Natural killer cell (primary cell): Measurements from ENCODE around the gene KPNB1. TPM values are rescaled to one million over a fixed set of nuclear protein-coding genes. Genes with fewer than 3 reads are reported as not detected.

Source experiments
- ATAC-seq, 3 donors: fragments of 150-1000 bp in 2 of 3; fragments of 200-7000 bp in 1 of 3; cut with Tn5 transposase; 1 replicate in 1 of 3; 2 replicates in 2 of 3; pipeline ENCODE4 v1.10.0; 2021; ENCODE audit warnings: mild to moderate bottlenecking in 2 of 3, moderate library complexity in 2 of 3
- DNase-seq, 2 donors: peaks; one replicate each; pipeline versions ENCODE4 v3.0.0 to v3.0.0-alpha.2; 2013 to 2021; ENCODE audit warnings: mixed read lengths in 1 of 2
- H3K27ac ChIP-seq: one replicate; pipeline ENCODE4 v1.5.1; 2013; ENCODE audit warnings: mild to moderate bottlenecking, low read length
- H3K27me3 ChIP-seq: one replicate; pipeline ENCODE4 v1.6.1; 2013; ENCODE audit warnings: low read length; ENCODE audit not compliant: control insufficient read depth, insufficient read depth
- H3K36me3 ChIP-seq: one replicate; pipeline ENCODE4 v1.6.1; 2013; ENCODE audit warnings: low read length; ENCODE audit not compliant: control insufficient read depth, insufficient read depth
- H3K4me1 ChIP-seq: one replicate; pipeline ENCODE4 v1.6.1; 2013; ENCODE audit warnings: low read length; ENCODE audit not compliant: control insufficient read depth, insufficient read depth
- H3K4me3 ChIP-seq: one replicate; pipeline ENCODE4 v1.5.1; 2013; ENCODE audit warnings: low read length
- H3K9me3 ChIP-seq: one replicate; pipeline ENCODE4 v1.6.1; 2013; ENCODE audit warnings: low read length; ENCODE audit not compliant: control insufficient read depth, insufficient read depth
- H3K27ac Mint-ChIP-seq, 2 donors: one replicate each; pipeline ENCODE4 v1.8.0; 2022; ENCODE audit warnings: mild to moderate bottlenecking in 2 of 2, mixed read lengths in 2 of 2, moderate library complexity in 1 of 2
- H3K27me3 Mint-ChIP-seq, 2 donors: one replicate each; pipeline ENCODE4 v1.8.0; 2022; ENCODE audit warnings: low read depth in 2 of 2, mixed read lengths in 2 of 2
- H3K36me3 Mint-ChIP-seq: one replicate; pipeline ENCODE4 v1.8.0; 2022; ENCODE audit warnings: mixed read lengths
- H3K4me1 Mint-ChIP-seq, 2 donors: one replicate each; pipeline ENCODE4 v1.8.0; 2022; ENCODE audit warnings: mixed read lengths in 2 of 2
- H3K4me3 Mint-ChIP-seq: one replicate; pipeline ENCODE4 v1.8.0; 2022; ENCODE audit warnings: mild to moderate bottlenecking, moderate library complexity, mixed read lengths
- H3K9me3 Mint-ChIP-seq, 2 donors: one replicate each; pipeline ENCODE4 v1.8.0; 2022; ENCODE audit warnings: mixed read lengths in 2 of 2
- WGBS: methylation state at CpG from one replicate; pipeline ENCODE4 v1.1.7; 2013; ENCODE audit warnings: missing lambda C conversion rate; ENCODE audit not compliant: insufficient coverage; 5-methylcytosine and 5-hydroxymethylcytosine counted together
- intact Hi-C: fragments of 100-400 bp; cut with micrococcal nuclease; formaldehyde crosslinking; loops from one replicate; pipeline ENCODE4 v1.14.2; 2022
- total RNA-seq, 4 donors: library from RNA; stranded (reverse); fragments of 120-200 nt in 1 of 4; gene quantifications; one replicate each; pipeline versions ENCODE4 v1.2.3 to v1.2.4, GENCODE V29; 2013 to 2022
- TF ChIP-seq, protein P1 (sequence below): fragments of 200-600 bp; IDR thresholded peaks from one replicate; pipeline ENCODE4 v1.8.0; 2022; ENCODE audit warnings: antibody characterized with exemption

Gene KPNB1
- total RNA-seq, 3 donors from 2014 or later (not counting 1 experiment from before 2014, with no cell fraction given): 236 to 273 (median 259) TPM

DNA sequence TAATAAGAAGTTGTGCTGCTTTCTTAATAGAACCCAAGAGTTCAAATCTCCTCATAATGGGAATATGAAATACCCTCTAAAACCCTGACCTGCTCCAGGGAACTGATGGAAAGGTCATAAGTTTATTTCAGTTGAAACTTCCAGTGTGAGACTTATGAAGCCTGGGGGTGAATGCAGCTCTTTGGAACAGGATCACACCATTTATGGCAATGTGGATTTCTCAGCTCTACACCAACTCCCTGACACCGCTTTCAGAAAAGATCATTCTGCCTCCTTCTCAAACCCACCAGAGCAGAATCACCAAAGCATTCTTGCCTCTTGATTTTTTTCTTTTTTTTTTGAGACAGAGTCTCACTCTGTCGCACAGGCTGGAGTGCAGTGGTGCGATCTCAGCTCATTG lies 16.7 kb upstream of the KPNB1 start:
- TF ChIP-seq, protein P1, sequence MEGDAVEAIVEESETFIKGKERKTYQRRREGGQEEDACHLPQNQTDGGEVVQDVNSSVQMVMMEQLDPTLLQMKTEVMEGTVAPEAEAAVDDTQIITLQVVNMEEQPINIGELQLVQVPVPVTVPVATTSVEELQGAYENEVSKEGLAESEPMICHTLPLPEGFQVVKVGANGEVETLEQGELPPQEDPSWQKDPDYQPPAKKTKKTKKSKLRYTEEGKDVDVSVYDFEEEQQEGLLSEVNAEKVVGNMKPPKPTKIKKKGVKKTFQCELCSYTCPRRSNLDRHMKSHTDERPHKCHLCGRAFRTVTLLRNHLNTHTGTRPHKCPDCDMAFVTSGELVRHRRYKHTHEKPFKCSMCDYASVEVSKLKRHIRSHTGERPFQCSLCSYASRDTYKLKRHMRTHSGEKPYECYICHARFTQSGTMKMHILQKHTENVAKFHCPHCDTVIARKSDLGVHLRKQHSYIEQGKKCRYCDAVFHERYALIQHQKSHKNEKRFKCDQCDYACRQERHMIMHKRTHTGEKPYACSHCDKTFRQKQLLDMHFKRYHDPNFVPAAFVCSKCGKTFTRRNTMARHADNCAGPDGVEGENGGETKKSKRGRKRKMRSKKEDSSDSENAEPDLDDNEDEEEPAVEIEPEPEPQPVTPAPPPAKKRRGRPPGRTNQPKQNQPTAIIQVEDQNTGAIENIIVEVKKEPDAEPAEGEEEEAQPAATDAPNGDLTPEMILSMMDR: no peak
- Histone ChIP-seq H3K36me3 (no peaks in the 10 kb centered on the region), H3K27me3 (no peaks in the 10 kb centered on the region), H3K4me1 (peaks cover 24% of the 10 kb centered on the region), H3K9me3 (no peaks in the 10 kb centered on the region), H3K27ac (no peak overlapping the region), H3K4me3 (no peak overlapping the region)
- Mint-ChIP-seq H3K9me3 (no peaks in the 10 kb centered on the region), H3K4me1 (peaks cover 20 to 26% of the 10 kb centered on the region in 2 donors), H3K27ac (no peak overlapping the region), H3K36me3 (no peaks in the 10 kb centered on the region), H3K27me3 (no peaks in the 10 kb centered on the region), H3K4me3 (no peak overlapping the region)
- ATAC-seq (no peak), DNase-seq (no peak)
- intact Hi-C loops: no loop called here
- WGBS: 98% methylated on average over 3 of the region's 3 CpGs

DNA sequence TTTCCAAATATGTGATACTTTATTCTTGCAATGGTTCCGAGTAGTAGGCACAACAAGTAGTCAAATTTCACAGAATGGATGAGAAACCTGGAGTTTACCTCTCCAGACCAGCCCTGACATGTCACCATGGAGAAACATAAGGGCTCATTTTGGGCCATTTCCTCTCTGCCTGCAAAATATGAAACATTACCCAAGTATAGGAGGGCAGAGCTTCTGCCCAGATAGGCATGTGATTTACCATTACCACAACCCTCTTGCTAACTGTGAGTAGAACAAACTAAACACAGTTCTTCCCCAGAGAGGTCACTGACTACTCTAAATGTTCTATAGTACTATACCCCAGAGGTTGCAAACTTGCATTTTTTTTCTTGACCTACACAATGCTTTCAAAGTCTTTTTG lies 15.7 kb upstream of the KPNB1 start:
- H3K9me3 Mint-ChIP-seq: no peaks in the 10 kb centered on the region
- H3K27me3 ChIP-seq: no peaks in the 10 kb centered on the region
- H3K9me3 ChIP-seq: no peaks in the 10 kb centered on the region
- H3K27ac ChIP-seq: no peak overlapping the region
- H3K4me1 Mint-ChIP-seq: peaks cover 20 to 26% of the 10 kb centered on the region in 2 donors
- ATAC-seq: no peak
- 100% methylated on average over 1 of the region's 1 CpG for WGBS
- no peaks in the 10 kb centered on the region for H3K36me3 Mint-ChIP-seq
- intact Hi-C loops: loop anchor here (1.0 kb wide), 1 partner anchor 15 kb away; the partner anchor contains the start of gene KPNB1
- TF ChIP-seq, protein P1: no peak
- H3K4me3 ChIP-seq: no peak overlapping the region
- no peaks in the 10 kb centered on the region for H3K36me3 ChIP-seq
- H3K4me3 Mint-ChIP-seq: no peak overlapping the region
- peak overlapping the region; percentile 55 to 79 for H3K27ac Mint-ChIP-seq
- peaks cover 24% of the 10 kb centered on the region for H3K4me1 ChIP-seq
- no peaks in the 10 kb centered on the region for H3K27me3 Mint-ChIP-seq
- no peak for DNase-seq

DNA sequence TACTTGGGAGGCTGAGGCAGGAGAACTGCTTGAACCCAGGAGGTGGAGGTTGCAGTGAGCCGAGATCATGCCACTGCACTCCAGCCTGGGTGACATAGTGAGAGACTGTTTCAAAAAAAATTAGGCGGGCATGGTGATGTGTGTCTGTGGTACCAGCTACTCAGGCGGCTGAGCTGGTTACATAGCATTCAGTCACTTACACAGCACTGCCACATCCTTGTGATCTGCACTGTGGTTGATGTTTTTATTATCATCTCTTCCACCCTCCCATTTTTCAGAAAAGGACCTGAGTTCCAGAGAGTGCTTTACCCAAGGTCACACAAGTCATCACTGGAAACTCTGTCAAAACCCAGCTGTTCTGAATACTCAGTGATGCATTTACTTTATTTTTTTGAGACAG lies 14.8 kb upstream of the KPNB1 start:
- ATAC-seq (peak; percentile 92 to 98 (median 96)), DNase-seq (peak; percentile 16 to 29)
- Mint-ChIP-seq H3K36me3 (no peaks in the 10 kb centered on the region), H3K4me3 (peak overlapping the region; percentile 65), H3K4me1 (peaks cover 20 to 26% of the 10 kb centered on the region in 2 donors), H3K9me3 (no peaks in the 10 kb centered on the region), H3K27me3 (no peaks in the 10 kb centered on the region), H3K27ac (peak overlapping the region; percentile 55 to 79)
- TF ChIP-seq, protein P1: no peak
- intact Hi-C loops: loop anchor here (1.0 kb wide), 1 partner anchor 14 kb away; the partner anchor contains the start of gene KPNB1
- Histone ChIP-seq H3K9me3 (no peaks in the 10 kb centered on the region), H3K27me3 (no peaks in the 10 kb centered on the region), H3K27ac (peak overlapping the region; percentile 29), H3K4me1 (peaks cover 24% of the 10 kb centered on the region), H3K4me3 (no peak overlapping the region), H3K36me3 (no peaks in the 10 kb centered on the region)
- 33% methylated on average over 1 of the region's 3 CpGs for WGBS

DNA sequence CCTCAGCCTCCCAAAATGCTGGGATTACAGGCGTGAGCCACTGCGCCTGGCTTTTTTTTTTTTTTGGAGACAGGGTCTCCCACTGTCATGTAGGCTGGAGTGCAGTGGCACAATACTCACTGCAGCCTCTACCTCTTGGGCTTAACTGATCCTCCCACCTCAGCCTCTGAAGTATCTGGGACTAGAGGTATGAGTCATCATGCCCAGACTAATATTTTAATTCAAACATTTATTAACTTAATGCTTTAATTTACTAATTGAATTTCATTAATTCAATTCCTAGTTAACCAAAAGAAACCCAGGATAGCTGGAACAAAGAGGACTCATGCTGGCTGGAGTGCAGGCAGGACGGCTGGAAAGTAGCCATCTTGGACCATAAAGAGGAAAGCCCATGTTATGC lies 14.0 kb upstream of the KPNB1 start:
- Mint-ChIP-seq H3K36me3 (no peaks in the 10 kb centered on the region), H3K27ac (peak overlapping the region; percentile 55 to 79), H3K9me3 (no peaks in the 10 kb centered on the region), H3K4me1 (peaks cover 20 to 25% of the 10 kb centered on the region in 2 donors), H3K4me3 (no peak overlapping the region), H3K27me3 (no peaks in the 10 kb centered on the region)
- TF ChIP-seq, protein P1: no peak
- DNase-seq (no peak), ATAC-seq (no peak)
- Histone ChIP-seq H3K27me3 (no peaks in the 10 kb centered on the region), H3K4me1 (peaks cover 24% of the 10 kb centered on the region), H3K9me3 (no peaks in the 10 kb centered on the region), H3K27ac (no peak overlapping the region), H3K4me3 (no peak overlapping the region), H3K36me3 (no peaks in the 10 kb centered on the region)
- intact Hi-C loops: no loop called here
- 93% methylated on average over 3 of the region's 3 CpGs for WGBS
